ENCODE data around the gene ZC3H15. TPM values are rescaled to one million over a fixed set of nuclear protein-coding genes. Genes with fewer than 3 reads are reported as not detected.

Gene ZC3H15
- total RNA-seq, 1 experiment from 2014 or later: 52.2 TPM

GRCh38 chr2:186543561-186544131 is 57.6 kb downstream of the ZC3H15 start:
- no peaks in the 10 kb centered on the region for H3K36me3 ChIP-seq (replicated peaks; ENCODE audit: control insufficient read depth, insufficient read depth, low read length)

GRCh38 chr2:186544255-186544675 is 58.2 kb downstream of the ZC3H15 start:
- Histone ChIP-seq H3K27me3 (ENCODE audit: control insufficient read depth, insufficient read depth, low read length) (no peaks in the 10 kb centered on the region), H3K36me3 (replicated peaks; ENCODE audit: control insufficient read depth, insufficient read depth, low read length) (no peaks in the 10 kb centered on the region), H3K4me3 (ENCODE audit: insufficient read depth, low read depth, low read length) (no peak overlapping the region)
- peak; percentile 4 for DNase-seq

More at GRCh38 chr2:186543561-186544131, 57.6 kb downstream of the ZC3H15 start:
- no peaks in the 10 kb centered on the region for H3K27me3 ChIP-seq (ENCODE audit: control insufficient read depth, insufficient read depth, low read length)
- no peak overlapping the region for H3K4me3 ChIP-seq (ENCODE audit: insufficient read depth, low read depth, low read length)
- DNase-seq: no peak

GRCh38 chr2:186546846-186547245 is 60.8 kb downstream of the ZC3H15 start:
- Histone ChIP-seq H3K36me3 (replicated peaks; ENCODE audit: control insufficient read depth, insufficient read depth, low read length) (no peaks in the 10 kb centered on the region), H3K27me3 (ENCODE audit: control insufficient read depth, insufficient read depth, low read length) (no peaks in the 10 kb centered on the region), H3K4me3 (ENCODE audit: insufficient read depth, low read depth, low read length) (no peak overlapping the region)
- no peak for DNase-seq

GRCh38 chr2:186551323-186552050 is 65.4 kb downstream of the ZC3H15 start:
- H3K4me3 ChIP-seq (ENCODE audit: insufficient read depth, low read depth, low read length): no peak overlapping the region
- no peaks in the 10 kb centered on the region for H3K36me3 ChIP-seq (replicated peaks; ENCODE audit: control insufficient read depth, insufficient read depth, low read length)
- no peak for DNase-seq
- no peaks in the 10 kb centered on the region for H3K27me3 ChIP-seq (ENCODE audit: control insufficient read depth, insufficient read depth, low read length)

- Histone ChIP-seq H3K4me3 (ENCODE audit: insufficient read depth, low read depth, low read length) (no peak overlapping the region), H3K27me3 (ENCODE audit: control insufficient read depth, insufficient read depth, low read length) (no peaks in the 10 kb centered on the region), H3K36me3 (replicated peaks; ENCODE audit: control insufficient read depth, insufficient read depth, low read length) (no peaks in the 10 kb centered on the region)
- DNase-seq: no peak
Observed at GRCh38 chr2:186554429-186554828, 68.4 kb downstream of the ZC3H15 start.

GRCh38 chr2:186554850-186555671 is 69.0 kb downstream of the ZC3H15 start:
- Histone ChIP-seq H3K4me3 (ENCODE audit: insufficient read depth, low read depth, low read length) (no peak overlapping the region), H3K27me3 (ENCODE audit: control insufficient read depth, insufficient read depth, low read length) (no peaks in the 10 kb centered on the region), H3K36me3 (replicated peaks; ENCODE audit: control insufficient read depth, insufficient read depth, low read length) (no peaks in the 10 kb centered on the region)
- no peak for DNase-seq

- Histone ChIP-seq H3K36me3 (replicated peaks; ENCODE audit: control insufficient read depth, insufficient read depth, low read length) (no peaks in the 10 kb centered on the region), H3K27me3 (ENCODE audit: control insufficient read depth, insufficient read depth, low read length) (no peaks in the 10 kb centered on the region), H3K4me3 (ENCODE audit: insufficient read depth, low read depth, low read length) (no peak overlapping the region)
- no peak for DNase-seq
Observed at GRCh38 chr2:186558512-186559276, 72.6 kb downstream of the ZC3H15 start.

Other genes with a start within 250 kb of the ZC3H15 start
- 28.6 and 30.5 TPM in 2 replicates for gene ITGAV, start 103.8 kb downstream of the ZC3H15 start, total RNA-seq (2014; rRNA removed; shearing (Covaris generic))
- gene FAM171B, start 207.8 kb downstream of the ZC3H15 start, total RNA-seq (2014; rRNA removed; shearing (Covaris generic)): 8.9 and 13.7 TPM in 2 replicates